Renal cortex interstitium (tissue), 11 donors: ENCODE measurements around the gene HYDIN. TPM values are rescaled to one million over a fixed set of nuclear protein-coding genes. Genes with fewer than 3 reads are reported as not detected.
"Not testable (repeated sequence)": the region's sequence is repeated elsewhere in the genome, so short reads cannot be mapped to it uniquely, and the experiment has no call there.

Source experiments
- DNase-seq, 11 donors: peaks; one replicate each; pipeline ENCODE4 v3.0.0-alpha.2; 2013; ENCODE audit warnings: low read depth in 9 of 11, low spot score in 4 of 11; ENCODE audit errors: extremely low read depth in 1 of 11
- polyA plus RNA-seq, 3 donors: library from polyadenylated mRNA; unstranded; fragments of 120-200 nt; gene quantifications; one replicate each; pipeline ENCODE4 v1.2.1, GENCODE V29; 2013; ENCODE audit not compliant: insufficient read length in 3 of 3

Gene HYDIN
- polyA plus RNA-seq, 3 donors = 10.8 to 17.6 (median 13.6) TPM

DNA sequence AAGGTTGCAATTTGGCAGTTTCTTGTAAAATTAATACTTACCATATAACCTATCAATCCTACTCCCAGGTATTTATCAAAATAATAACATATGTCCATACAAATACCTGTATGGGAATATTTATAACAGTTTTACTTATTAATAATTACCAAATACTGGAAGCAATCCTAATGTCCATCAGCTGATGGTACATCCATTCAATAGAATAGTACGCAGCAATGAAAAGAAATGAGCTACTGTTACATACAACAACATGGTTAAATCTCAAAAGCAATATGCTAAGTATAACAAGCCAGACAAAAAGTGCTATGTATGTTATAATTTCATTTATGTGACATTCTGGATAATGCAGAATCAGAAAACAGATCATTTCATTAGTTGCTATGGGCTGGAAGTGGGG, 1.2 kb downstream of the HYDIN start:
- DNase-seq = no peak

DNA sequence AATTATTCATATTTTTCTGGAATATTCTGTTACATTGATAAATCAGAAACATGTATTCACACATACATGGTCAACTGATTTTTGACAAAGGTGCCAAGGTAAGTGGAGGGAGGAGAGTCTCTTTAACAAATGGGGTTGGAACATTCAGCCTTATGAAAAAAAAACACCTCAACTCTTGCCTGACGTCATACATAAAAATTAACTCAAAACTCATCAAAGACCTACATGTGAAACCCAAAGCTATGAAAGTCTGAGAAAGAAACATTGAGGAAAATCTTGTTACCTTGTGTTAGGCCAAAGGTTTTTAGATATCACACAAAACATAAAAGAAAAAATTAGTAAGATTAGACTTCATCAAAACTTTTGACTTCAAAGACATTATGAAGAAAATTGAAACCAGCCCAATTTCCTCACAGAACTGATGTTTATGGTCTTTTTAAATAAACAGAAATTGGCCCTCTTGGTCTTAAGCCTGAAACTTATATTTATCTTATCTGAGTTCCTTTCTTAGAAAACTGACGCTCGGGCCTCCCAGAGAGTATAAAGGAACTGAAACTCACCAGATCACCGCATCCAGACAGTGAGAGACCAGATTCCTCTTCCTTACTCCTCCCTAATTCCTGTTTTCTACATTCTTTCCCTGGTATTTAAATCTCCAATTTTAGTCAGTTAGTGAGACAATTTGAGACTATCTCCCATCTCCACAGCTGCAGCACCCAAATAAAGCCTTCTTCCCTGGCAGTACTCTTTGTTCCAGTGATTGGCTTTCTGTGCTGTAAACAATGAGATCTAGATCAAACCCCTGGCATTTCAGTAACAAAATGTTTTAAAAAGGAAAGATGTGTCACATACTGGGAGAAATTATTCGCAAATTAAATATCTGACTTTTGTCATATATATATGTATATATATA, 4.0 kb downstream of the HYDIN start:
- DNase-seq = no peak

DNA sequence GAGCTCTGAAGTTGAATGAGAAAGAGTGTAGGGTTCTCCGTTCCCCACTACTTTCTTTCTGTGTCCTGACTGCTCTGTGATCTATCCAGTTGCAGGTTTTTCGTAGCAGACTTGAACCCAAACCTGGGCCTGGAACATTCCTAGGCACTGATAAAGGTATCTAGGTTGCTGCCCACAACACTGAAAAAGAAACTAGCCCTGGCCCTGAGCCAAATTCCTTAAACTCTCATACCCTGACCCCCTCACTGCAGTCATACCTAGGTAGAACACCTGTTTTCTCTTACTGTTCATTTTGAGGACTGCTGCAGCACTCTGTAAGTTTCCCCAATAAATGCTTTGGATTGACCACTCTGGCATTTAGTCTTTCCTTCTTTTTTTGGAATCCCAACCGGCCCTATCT, 5.4 kb downstream of the HYDIN start:
- DNase-seq = no peak

DNA sequence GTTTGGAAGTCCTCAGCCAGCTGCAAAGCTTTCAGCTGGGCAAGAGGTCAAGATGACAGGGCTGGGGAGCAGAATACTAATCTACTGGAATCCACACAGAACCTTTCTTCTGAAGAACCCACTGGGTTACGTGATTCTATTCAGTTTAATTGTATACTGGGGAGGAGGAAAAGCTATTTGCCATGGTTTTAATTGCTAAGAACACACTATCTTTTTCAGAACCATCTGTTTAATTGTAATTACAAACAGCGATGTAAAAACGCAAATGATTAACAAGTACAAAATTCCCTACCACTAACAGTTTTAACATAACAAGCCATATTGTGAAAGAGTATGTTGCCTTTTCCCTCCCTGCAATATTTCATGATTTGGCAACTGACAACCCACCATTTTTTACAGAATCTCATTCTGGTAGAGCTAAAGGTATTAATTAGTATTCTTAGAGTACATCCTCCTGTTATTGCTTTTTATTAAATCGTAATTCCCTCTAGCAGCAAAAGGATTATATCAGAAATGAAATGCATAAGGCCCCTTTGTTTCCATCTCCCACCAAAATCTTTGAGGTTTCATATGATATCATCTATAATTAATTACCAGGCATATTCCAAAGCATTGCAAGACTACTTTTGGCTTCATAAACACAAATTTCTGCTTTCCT, 12.1 kb downstream of the HYDIN start:
- peak in 1 of 11 donors; percentile 3 for DNase-seq

DNA sequence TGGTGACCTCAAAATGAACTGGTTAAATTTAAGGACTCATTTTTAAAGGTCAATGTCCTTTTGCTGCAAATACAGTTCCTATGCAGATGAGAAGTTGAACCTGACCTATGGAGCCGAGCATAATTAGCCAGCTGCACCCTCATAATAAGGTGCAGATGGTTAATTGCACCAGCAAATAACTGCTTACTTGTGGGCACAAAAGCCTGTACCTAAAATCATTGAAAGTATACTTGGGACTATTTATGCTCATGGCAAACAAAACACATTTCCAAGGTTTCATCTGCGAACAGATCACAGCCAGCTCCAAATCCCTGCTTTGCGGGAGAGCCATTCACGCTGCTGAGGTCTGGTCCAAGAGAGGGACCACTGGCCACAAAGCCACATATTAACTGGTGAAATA, 13.0 kb downstream of the HYDIN start:
- no peak for DNase-seq

DNA sequence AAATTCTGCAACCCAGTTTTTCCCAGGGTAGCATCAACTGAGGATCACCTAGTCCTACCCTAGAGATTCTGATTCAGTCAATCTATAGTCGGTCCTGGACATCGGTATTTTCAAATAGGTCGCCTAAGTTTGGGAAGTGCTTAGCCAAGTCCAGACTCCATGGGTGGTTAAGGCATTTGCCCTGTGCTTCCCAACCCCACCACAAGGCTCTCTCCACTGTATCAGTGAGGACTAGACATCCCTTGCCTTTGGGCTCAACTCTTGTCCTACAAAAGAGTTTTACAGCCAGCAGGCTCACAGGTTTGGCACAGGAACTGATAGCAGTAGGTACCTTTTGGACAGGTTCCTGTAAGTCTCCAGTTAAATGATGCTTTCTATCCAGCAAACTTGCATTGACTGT, 13.8 kb downstream of the HYDIN start:
- DNase-seq = no peak

DNA sequence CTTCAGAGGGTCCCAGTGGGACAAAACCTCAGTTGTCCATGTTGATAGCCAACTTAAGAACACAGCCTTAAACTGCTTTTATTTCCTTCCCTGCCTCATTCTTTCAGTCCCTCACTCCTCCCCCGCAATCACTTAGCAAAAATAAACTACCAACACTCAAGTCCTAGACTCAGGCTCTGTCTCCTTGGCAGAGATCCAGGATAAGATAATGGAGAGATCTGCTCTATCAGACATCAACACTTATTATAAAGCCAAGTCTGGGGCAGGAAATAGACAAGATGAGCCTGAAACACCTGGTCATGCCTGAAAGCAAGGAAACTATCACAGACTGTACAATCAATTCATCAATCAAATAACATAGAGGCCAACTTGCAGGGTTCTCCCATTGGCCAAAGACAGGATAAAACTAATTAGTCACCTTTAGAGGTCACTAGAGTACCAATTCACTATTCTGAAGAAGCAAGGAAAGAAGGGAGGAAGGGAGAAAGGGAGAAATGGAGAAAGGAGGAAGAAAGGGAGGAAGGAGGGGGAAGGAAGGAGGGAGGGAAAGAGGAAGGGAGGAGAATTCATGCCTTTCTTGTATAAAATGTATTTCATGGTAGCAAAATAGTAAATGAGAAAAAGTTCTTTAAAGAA, 15.7 kb downstream of the HYDIN start:
- no peak for DNase-seq

DNA sequence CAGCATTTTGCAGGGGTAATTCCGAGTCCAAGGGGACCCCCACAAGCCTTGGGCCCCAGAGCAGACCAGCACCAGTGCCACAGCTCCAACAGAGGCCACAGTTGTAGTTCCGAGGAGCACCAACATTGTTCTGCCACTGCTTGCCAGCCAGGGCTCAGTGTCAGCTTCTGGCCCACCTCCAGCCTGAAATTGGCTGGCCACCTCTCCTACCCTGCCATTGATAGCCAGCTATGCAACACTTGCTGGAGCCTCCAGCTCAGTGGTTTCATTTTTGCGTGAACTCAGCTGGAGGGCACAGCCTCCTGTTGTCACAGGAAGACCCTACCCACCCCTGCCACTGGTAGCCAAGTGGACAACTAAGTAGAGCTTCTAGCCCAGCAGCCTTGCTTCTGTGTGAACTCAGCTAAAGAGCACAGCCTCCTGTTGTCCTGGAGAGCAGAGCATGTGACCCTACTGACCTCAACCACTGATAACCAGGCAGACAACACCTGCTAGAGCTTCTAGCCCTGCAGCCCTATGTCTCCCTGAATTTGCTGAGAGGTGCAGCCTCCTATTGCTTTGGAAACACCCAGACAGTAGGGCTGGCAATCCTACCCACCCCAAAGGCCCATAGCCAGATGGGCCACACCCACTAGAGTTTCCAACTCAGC, 24.9 kb downstream of the HYDIN start:
- DNase-seq = no peak

DNA sequence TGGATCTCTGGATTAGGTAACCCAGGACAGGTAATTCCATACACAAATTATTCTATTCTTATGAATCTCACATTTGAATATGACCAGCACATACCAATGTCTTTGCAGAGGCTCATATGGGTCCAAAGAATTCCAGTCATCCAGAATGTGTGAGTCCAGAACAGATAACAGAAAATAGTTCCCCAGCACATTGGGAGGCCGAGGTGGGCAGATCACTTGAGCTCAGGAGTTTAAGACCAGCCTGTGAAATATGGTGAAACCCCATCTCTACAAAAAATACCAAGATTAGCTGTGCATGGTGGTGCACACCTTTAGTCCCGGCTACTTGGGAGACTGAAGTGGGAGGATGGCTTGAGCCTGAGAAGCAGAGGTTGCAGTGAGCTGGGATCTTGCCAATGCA, 26.9 kb downstream of the HYDIN start:
- no peak for DNase-seq

DNA sequence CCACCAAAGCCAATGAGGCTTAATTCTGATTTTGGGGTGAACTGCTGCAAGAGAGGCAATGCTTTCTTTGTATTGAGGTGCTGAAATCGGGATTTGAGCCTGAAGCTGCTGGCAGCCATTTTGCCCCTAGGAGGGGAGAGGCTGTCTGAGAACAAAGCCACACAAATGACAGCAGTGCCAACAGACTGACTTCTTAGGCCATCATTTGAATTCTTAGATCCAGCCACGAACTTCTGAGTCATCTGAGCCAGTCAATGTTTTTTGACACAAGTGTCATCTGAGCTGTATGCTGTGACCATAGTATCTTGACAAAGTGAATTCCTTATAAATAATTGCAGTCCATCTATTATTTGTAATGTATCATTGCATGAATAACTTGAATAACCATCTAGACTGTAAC, 29.0 kb downstream of the HYDIN start:
- no peak for DNase-seq

DNA sequence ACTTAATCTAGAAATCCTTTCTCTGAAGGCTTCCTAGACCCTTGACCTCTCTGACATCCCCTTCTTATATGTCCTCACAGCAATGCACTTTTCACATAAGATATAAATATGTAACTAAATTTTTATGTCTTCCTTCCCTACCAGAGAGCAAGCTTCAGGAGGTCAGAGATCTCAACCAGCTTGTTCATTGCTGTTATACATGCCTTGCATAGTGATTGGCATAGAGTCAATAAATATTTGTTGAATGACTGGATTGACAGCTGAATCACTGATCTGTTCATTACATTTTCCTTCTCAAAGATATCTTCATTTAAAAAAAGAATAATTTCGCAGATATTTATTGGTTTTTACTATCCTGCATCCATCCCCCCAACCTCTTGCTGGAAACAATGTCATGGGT, 29.5 kb downstream of the HYDIN start:
- DNase-seq = no peak

DNA sequence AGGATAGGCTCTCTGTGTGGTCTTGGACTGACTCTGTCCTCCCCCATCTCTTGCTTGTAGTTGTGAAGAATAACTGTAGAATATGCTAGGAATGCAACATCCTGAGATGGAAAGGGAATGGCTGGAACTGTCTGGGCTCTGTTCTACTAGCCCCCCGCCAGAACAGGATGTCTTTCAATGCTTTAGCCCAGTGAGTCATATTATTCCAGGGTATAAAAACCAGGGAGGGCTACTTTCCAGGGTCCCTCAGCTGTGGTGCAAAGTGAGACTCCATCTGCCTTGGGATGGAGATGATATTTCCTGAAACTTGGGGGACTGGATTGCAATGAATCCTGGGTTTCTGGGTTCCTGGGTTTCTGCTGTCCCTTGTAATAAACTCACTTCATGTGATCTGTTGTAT, 32.1 kb downstream of the HYDIN start:
- no peak for DNase-seq

DNA sequence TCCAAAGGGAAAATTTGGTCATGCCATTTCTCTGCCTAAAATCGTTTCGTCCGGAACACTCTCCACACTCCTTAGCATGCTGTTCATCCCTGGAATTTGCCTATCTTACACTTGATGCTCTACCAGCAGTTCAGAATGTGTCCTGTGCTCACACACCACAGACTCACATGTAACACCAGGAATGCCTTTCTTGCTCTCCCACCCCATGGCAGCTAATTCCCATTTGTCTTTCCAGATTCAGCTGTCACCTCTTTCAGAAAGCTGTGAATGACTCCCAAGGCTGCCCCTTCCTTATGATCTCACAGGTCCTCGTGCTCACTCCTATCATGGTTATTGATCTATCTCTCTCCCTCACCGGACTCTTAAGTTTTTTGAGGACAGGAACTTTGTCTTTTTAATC, 38.1 kb downstream of the HYDIN start:
- DNase-seq = no peak

DNA sequence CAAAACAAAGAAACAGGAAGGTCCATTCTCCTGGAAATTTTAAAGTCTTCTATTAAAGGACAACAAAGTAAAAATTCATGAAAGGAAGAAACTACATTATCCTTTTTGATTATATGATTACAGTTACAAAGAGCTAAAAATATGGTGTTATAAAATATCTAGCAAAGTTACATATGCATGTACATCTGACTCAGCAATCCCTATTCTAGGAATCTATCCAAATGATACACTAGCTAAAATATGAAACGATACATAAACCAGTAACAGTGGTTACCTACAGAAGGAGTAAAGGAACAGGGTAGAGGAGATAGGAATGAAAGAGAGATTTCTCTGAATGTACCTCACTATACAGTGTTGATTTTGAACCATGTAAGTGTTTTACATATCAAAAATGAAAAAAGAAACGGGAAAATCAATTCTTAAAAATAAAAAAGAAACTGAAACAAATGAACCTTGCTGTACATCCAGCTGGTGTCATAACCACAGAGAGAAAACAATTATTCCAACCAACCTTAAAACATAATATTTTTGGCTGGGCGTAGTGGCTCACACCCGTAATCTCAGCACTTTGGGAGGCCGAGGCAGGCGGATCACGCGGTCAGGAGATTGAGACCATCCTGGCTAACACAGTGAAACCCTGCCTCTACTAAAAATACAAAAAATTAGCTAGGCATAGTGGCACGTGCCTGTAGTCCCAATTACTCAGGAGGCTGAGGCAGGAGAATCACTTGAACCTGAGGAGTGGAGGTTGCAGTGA, 41.4 kb downstream of the HYDIN start:
- DNase-seq = no peak

DNA sequence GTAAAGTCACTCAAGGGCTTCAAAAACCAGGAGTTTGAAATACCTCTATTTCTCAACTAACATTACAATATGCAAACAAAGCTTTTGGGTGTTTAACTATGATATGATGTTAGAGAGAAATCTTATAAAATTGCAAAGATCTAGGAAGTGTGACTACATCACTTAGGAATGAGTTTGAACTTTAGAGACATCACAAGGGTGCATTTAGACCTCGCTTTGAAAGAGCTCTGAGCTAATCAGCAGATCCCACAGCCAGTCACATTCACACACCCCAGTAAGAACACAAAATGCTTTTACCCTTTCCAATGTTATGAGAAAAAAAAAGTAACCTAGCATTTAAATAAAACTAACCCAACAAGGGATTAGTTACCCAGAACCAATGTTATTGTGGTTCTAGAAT, 45.2 kb downstream of the HYDIN start:
- no peak for DNase-seq

DNA sequence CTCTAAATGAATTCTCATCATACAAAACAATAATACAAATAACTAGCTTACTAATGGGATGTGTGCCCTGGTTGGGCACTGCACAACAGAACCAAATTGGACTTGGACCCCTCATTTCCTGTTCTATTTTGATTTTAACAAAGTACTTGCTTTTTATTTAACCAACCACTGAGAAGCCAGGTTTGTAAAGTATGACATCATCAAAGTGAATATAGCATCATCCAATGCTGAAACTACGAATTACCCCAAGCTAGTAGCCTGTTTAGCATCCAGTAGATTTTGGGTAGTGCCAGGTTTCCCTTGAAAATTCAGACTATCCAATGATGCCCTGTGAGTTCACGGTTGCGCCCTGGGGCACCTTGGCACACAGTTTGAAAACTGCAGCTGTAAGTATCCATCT, 51.0 kb downstream of the HYDIN start:
- no peak for DNase-seq

DNA sequence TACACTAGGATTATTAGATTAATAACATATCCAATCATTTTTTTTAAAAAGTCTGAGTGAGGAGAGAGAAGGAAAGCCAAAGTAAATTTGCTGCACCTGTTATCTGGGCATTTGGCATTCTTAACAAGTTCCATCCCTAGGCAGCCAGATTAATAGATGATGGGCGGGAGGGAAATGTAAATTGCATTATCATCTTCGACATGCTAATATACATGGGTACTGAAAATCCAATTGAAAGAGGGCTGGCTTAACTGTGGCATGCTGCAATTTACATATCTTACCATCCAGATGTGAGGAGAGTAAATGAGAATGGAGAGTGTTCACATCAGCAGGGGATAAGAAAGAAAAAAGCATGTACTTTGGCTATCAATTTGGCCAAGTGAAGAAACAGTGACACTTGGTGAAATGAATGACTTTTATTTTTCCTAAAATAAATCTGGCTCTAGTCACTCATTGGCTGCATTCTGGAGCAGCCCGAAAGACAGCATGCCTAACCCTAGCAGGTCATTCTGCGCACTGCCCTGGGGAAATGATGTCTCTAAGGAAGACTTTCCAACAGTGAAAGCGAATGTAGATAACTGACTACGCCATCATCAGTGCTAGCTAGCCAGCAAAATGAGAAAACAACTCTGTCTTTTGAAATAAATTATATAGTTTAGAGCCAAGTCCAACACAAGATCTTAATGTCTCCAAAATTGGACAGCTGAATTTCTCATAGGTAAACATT, 57.9 kb downstream of the HYDIN start:
- no peak for DNase-seq

DNA sequence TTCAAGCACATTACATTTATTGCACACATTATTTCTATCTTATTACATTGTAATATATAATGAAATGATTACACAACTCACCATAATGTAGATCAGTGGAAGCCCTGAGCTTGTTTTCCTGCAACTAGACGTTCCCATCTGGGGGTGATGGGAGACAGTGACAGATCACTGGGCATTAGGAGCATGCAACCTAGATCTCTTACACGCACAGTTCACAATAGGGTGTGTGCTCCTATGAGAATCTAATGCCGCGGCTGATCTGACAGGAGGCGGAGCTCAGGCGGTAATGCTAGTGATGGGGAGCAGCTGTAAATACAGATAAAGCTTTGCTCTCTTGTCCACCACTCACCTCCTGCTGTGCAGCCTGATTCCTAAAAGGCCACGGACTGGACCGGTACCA, 69.5 kb downstream of the HYDIN start:
- not testable (repeated sequence) for DNase-seq
